WTC11 (cell line): Measurements from ENCODE around the gene HDAC8. TPM values are rescaled to one million over a fixed set of nuclear protein-coding genes. Genes with fewer than 3 reads are reported as not detected.

Source experiments
- ATAC-seq: fragments of 200-7000 bp; cut with Tn5 transposase; 2 replicates; pipeline ENCODE4 v1.10.0; 2021; ENCODE audit warnings: mild to moderate bottlenecking, moderate library complexity
- CTCF ChIA-PET: fragments of 300-600 bp; sonication (Branson Sonifier 250); formaldehyde crosslinking; loops from one replicate; lab custom pipeline; 2021; ENCODE audit warnings: antibody characterized with exemption; lab: Charles Lee
- POLR2A ChIA-PET: fragments of 350-600 bp; sonication (Branson Sonifier 250); formaldehyde crosslinking; loops from one replicate; lab custom pipeline; 2021; ENCODE audit warnings: antibody characterized with exemption; lab: Charles Lee
- DNase-seq: peaks from one replicate; pipeline ENCODE4 v3.0.0; 2021; ENCODE audit warnings: low spot score
- H3K27ac Mint-ChIP-seq: 2 replicates; pipeline ENCODE4 v1.8.0; 2021; ENCODE audit warnings: mixed read lengths
- H3K27me3 Mint-ChIP-seq: 2 replicates; pipeline ENCODE4 v1.8.0; 2021; ENCODE audit warnings: low read depth, mild to moderate bottlenecking, moderate library complexity, mixed read lengths
- H3K36me3 Mint-ChIP-seq: 2 replicates; pipeline ENCODE4 v1.8.0; 2021; ENCODE audit warnings: mixed read lengths
- H3K4me1 Mint-ChIP-seq: 2 replicates; pipeline ENCODE4 v1.8.0; 2022; ENCODE audit warnings: mixed read lengths
- H3K4me3 Mint-ChIP-seq: 2 replicates; pipeline ENCODE4 v1.8.0; 2021; ENCODE audit warnings: mild to moderate bottlenecking, moderate library complexity, mixed read lengths
- H3K9me3 Mint-ChIP-seq: 2 replicates; pipeline ENCODE4 v1.8.0; 2021; ENCODE audit warnings: mixed read lengths
- AFF4 ChIP-seq: sonication (generic); formaldehyde crosslinking; IDR thresholded peaks from 2 replicates; pipeline ENCODE4 v1.8.1; 2023; ENCODE audit warnings: mild to moderate bottlenecking, missing genetic modification reagents, borderline replicate concordance
- AR ChIP-seq: fragments of 250-450 bp; sonication (Bioruptor Pico); IDR thresholded peaks from 2 replicates; pipeline ENCODE4 v1.9.0; 2021; ENCODE audit warnings: mild to moderate bottlenecking
- ARID4B ChIP-seq: sonication (generic); formaldehyde crosslinking; IDR thresholded peaks from 2 replicates; pipeline ENCODE4 v1.8.0; 2023; ENCODE audit warnings: missing genetic modification reagents, mild to moderate bottlenecking, borderline replicate concordance
- ATF1 ChIP-seq: sonication (generic); formaldehyde crosslinking; IDR thresholded peaks from 2 replicates; pipeline ENCODE4 v1.8.1; 2023; ENCODE audit warnings: mild to moderate bottlenecking, moderate library complexity, missing genetic modification reagents
- CBFB ChIP-seq: sonication (generic); formaldehyde crosslinking; IDR thresholded peaks from 2 replicates; pipeline ENCODE4 v1.8.1; 2022; ENCODE audit warnings: mild to moderate bottlenecking, low read depth, missing genetic modification reagents
- CREM ChIP-seq: sonication (generic); formaldehyde crosslinking; IDR thresholded peaks from 2 replicates; pipeline ENCODE4 v1.8.1; 2022; ENCODE audit warnings: mild to moderate bottlenecking, missing genetic modification reagents, moderate library complexity
- E2F5 ChIP-seq: sonication (generic); formaldehyde crosslinking; IDR thresholded peaks from 2 replicates; pipeline ENCODE4 v1.8.1; 2022; ENCODE audit warnings: mild to moderate bottlenecking, moderate library complexity, missing genetic modification reagents
- MXD4 ChIP-seq: fragments of 250-450 bp; sonication (Bioruptor Pico); IDR thresholded peaks from 2 replicates; pipeline ENCODE4 v1.8.0; 2021; ENCODE audit warnings: mild to moderate bottlenecking, moderate library complexity, borderline replicate concordance
- MYBL2 ChIP-seq: sonication (generic); formaldehyde crosslinking; IDR thresholded peaks from 2 replicates; pipeline ENCODE4 v1.8.1; 2023; ENCODE audit warnings: mild to moderate bottlenecking, moderate library complexity, missing genetic modification reagents
- NFYB ChIP-seq: sonication (generic); formaldehyde crosslinking; conservative IDR thresholded peaks from 2 replicates; pipeline ENCODE4 v1.8.0; 2022; ENCODE audit warnings: low read depth, missing genetic modification reagents
- NR2C2 ChIP-seq: sonication (generic); formaldehyde crosslinking; IDR thresholded peaks from 2 replicates; pipeline ENCODE4 v1.8.0; 2022; ENCODE audit warnings: mild to moderate bottlenecking, missing genetic modification reagents
- OVOL2 ChIP-seq: fragments of 250-450 bp; sonication (Bioruptor Pico); IDR thresholded peaks from 2 replicates; pipeline ENCODE4 v1.9.0; 2021; ENCODE audit warnings: mild to moderate bottlenecking, borderline replicate concordance
- RORB ChIP-seq: fragments of 250-450 bp; sonication (Bioruptor Pico); IDR thresholded peaks from 2 replicates; pipeline ENCODE4 v1.9.0; 2021; ENCODE audit warnings: mild to moderate bottlenecking
- SOX15 ChIP-seq: fragments of 250-450 bp; sonication (Bioruptor Pico); IDR thresholded peaks from 2 replicates; pipeline ENCODE4 v1.9.0; 2021; ENCODE audit warnings: mild to moderate bottlenecking
- TCF7 ChIP-seq: sonication (generic); formaldehyde crosslinking; IDR thresholded peaks from 2 replicates; pipeline ENCODE4 v1.8.0; 2022; ENCODE audit warnings: mild to moderate bottlenecking, low read depth, missing genetic modification reagents, moderate library complexity
- TP53 ChIP-seq: sonication (generic); formaldehyde crosslinking; IDR thresholded peaks from 2 replicates; pipeline ENCODE4 v1.8.1; 2023; ENCODE audit warnings: mild to moderate bottlenecking, missing genetic modification reagents
- USF1 ChIP-seq: sonication (generic); formaldehyde crosslinking; IDR thresholded peaks from 2 replicates; pipeline ENCODE4 v1.8.0; 2022; ENCODE audit warnings: mild to moderate bottlenecking, missing genetic modification reagents
- ZBTB21 ChIP-seq: sonication (generic); formaldehyde crosslinking; IDR thresholded peaks from 2 replicates; pipeline ENCODE4 v1.8.1; 2023; ENCODE audit warnings: mild to moderate bottlenecking, missing genetic modification reagents, borderline replicate concordance
- ZNF425 ChIP-seq: fragments of 250-450 bp; sonication (Bioruptor Pico); conservative IDR thresholded peaks from 2 replicates; pipeline ENCODE4 v1.9.0; 2021; ENCODE audit warnings: mild to moderate bottlenecking
- total RNA-seq: library from RNA; stranded (reverse); gene quantifications from 3 replicates; pipeline ENCODE4 v1.2.3, GENCODE V29; 2021
- TF ChIP-seq, protein P1 (sequence below): sonication (generic); formaldehyde crosslinking; IDR thresholded peaks from 2 replicates; pipeline ENCODE4 v1.8.0; 2022; ENCODE audit warnings: mild to moderate bottlenecking, missing genetic modification reagents

HDAC8 gene
- total RNA-seq, 1 experiment from 2014 or later, result 22.5 TPM

DNA sequence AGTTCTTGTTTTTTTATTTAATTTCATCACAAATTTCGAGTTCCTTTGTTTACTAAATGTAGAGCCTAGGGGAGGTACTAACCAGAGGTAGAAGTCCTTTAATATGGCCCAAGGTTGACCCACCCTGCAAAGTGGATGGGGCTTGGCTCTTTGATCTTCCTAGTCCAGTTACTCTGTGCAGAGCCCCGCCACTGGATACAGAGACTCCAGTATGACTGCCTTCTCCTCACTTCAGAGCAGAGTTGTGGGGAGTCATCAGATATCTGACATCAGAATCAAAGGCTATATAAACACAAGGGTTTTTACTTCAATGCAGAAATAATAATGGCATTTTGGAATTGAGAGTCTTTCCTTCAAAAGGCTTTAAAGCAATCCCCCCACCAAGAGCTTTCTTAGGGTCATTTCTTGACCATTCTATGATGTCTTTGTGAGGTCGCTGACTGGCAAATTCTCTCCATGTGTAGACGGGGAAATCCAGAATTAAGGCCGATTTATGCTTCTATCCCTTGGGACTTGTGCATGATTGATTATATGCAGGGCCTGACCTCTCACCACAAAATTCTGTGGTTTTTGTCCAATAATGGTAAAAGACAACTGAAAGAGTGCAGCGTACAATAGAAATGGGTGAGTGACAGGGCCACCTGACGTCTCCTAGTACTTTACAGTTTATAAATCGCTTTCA is 178.7 kb downstream of the HDAC8 start:
- no peak for DNase-seq
- peaks cover 36% of the 10 kb centered on the region for H3K4me1 Mint-ChIP-seq
- H3K9me3 Mint-ChIP-seq, result no peaks in the 10 kb centered on the region

More for the DNA sequence above, 178.7 kb downstream of the HDAC8 start:
- CTCF ChIA-PET, result no interaction called here
- Mint-ChIP-seq H3K27ac (no peak overlapping the region), H3K4me3 (no peak overlapping the region), H3K36me3 (no peaks in the 10 kb centered on the region), H3K27me3 (no peaks in the 10 kb centered on the region)
- ATAC-seq, result no peak
- TF ChIP-seq CBFB (no peak), TP53 (CRISPR knock-in tag) (no peak), NFYB (no peak), RORB (CRISPR knock-in tag) (no peak), ZBTB21 (no peak), MXD4 (CRISPR knock-in tag) (no peak), ZNF425 (CRISPR knock-in tag) (no peak), NR2C2 (CRISPR knock-in tag) (no peak), AFF4 (CRISPR knock-in tag) (no peak), USF1 (CRISPR knock-in tag) (no peak), AR (CRISPR knock-in tag) (no peak), SOX15 (CRISPR knock-in tag) (no peak), E2F5 (CRISPR knock-in tag) (no peak), TCF7 (CRISPR knock-in tag) (no peak), MYBL2 (CRISPR knock-in tag) (no peak), OVOL2 (CRISPR knock-in tag) (no peak), ATF1 (CRISPR knock-in tag) (no peak), ARID4B (CRISPR knock-in tag) (no peak), CREM (CRISPR knock-in tag) (no peak)
- TF ChIP-seq, protein P1, sequence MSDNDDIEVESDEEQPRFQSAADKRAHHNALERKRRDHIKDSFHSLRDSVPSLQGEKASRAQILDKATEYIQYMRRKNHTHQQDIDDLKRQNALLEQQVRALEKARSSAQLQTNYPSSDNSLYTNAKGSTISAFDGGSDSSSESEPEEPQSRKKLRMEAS (CRISPR knock-in tag), result no peak
- POLR2A ChIA-PET, result no interaction called here
